B cell (primary cell): ENCODE results near the gene MRPS12.

Source experiments
- EZH2 ChIP-seq: IDR thresholded peaks from 2 replicates; pipeline ENCODE4 v1.6.1; 2012; ENCODE audit warnings: borderline replicate concordance, low read depth, mild to moderate bottlenecking, moderate library complexity, low read length; ENCODE audit not compliant: insufficient read depth, poor library complexity, severe bottlenecking
- TF ChIP-seq, protein P1 (sequence below): fragments of 200-600 bp; IDR thresholded peaks from one replicate; pipeline ENCODE4 v1.8.0; 2022; ENCODE audit warnings: antibody characterized with exemption, mild to moderate bottlenecking

- TF ChIP-seq, protein P1, sequence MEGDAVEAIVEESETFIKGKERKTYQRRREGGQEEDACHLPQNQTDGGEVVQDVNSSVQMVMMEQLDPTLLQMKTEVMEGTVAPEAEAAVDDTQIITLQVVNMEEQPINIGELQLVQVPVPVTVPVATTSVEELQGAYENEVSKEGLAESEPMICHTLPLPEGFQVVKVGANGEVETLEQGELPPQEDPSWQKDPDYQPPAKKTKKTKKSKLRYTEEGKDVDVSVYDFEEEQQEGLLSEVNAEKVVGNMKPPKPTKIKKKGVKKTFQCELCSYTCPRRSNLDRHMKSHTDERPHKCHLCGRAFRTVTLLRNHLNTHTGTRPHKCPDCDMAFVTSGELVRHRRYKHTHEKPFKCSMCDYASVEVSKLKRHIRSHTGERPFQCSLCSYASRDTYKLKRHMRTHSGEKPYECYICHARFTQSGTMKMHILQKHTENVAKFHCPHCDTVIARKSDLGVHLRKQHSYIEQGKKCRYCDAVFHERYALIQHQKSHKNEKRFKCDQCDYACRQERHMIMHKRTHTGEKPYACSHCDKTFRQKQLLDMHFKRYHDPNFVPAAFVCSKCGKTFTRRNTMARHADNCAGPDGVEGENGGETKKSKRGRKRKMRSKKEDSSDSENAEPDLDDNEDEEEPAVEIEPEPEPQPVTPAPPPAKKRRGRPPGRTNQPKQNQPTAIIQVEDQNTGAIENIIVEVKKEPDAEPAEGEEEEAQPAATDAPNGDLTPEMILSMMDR, result no peak
- TF ChIP-seq EZH2, result no peak
These were observed 37.9 kb upstream of the MRPS12 start for GRCh38 chr19:38892841-38893240.
